ENCODE results near the gene DNLZ. TPM values are rescaled to one million over a fixed set of nuclear protein-coding genes. Genes with fewer than 3 reads are reported as not detected.

The DNLZ gene
- total RNA-seq, 4 donors from 2014 or later: 6.8 to 29.4 (median 27.3) TPM

- Histone ChIP-seq H3K4me1 (no peaks in the 10 kb centered on the region), H3K4me3 (no peak overlapping the region), H3K9me3 (no peaks in the 10 kb centered on the region), H3K27ac (no peak overlapping the region), H3K36me3 (no peaks in the 10 kb centered on the region), H3K27me3 (no peaks in the 10 kb centered on the region)
- TF ChIP-seq POLR2A (IDR thresholded peaks at IDR 0.05): no peak
- TF ChIP-seq CTCF (IDR thresholded peaks at IDR 0.05): no peak
- intact Hi-C loops (cut with DNase I; ENCODE audit: low total_unique reads): no loop called here
- no peak for DNase-seq
These were observed 44.7 kb downstream of the DNLZ start for GRCh38 chr9:136318776-136319241.

- intact Hi-C loops (cut with DNase I; ENCODE audit: low total_unique reads): no loop called here
- no peaks in the 10 kb centered on the region for H3K9me3 ChIP-seq
- H3K4me1 ChIP-seq: no peaks in the 10 kb centered on the region
- no peaks in the 10 kb centered on the region for H3K27me3 ChIP-seq
- TF ChIP-seq CTCF (IDR thresholded peaks at IDR 0.05) (no peak), POLR2A (IDR thresholded peaks at IDR 0.05) (no peak)
- H3K27ac ChIP-seq: no peak overlapping the region
- no peaks in the 10 kb centered on the region for H3K36me3 ChIP-seq
- no peak for DNase-seq
- H3K4me3 ChIP-seq: no peak overlapping the region
These were observed 45.3 kb downstream of the DNLZ start for GRCh38 chr9:136318111-136318775.

GRCh38 chr9:136317695-136318094, 45.8 kb downstream of the DNLZ start:
- no peaks in the 10 kb centered on the region for H3K27me3 ChIP-seq
- no peaks in the 10 kb centered on the region for H3K4me1 ChIP-seq
- no peaks in the 10 kb centered on the region for H3K9me3 ChIP-seq
- intact Hi-C loops (cut with DNase I; ENCODE audit: low total_unique reads): no loop called here
- DNase-seq: no peak
- H3K4me3 ChIP-seq: no peak overlapping the region
- TF ChIP-seq POLR2A (IDR thresholded peaks at IDR 0.05): no peak
- no peak for TF ChIP-seq CTCF (IDR thresholded peaks at IDR 0.05)
- no peaks in the 10 kb centered on the region for H3K36me3 ChIP-seq
- no peak overlapping the region for H3K27ac ChIP-seq

GRCh38 chr9:136316896-136317676, 46.5 kb downstream of the DNLZ start:
- no peak for DNase-seq
- intact Hi-C loops (cut with DNase I; ENCODE audit: low total_unique reads): no loop called here
- no peak overlapping the region for H3K27ac ChIP-seq
- no peaks in the 10 kb centered on the region for H3K36me3 ChIP-seq
- TF ChIP-seq CTCF (IDR thresholded peaks at IDR 0.05) (no peak), POLR2A (IDR thresholded peaks at IDR 0.05) (no peak)
- H3K4me1 ChIP-seq: no peaks in the 10 kb centered on the region
- no peaks in the 10 kb centered on the region for H3K27me3 ChIP-seq
- no peaks in the 10 kb centered on the region for H3K9me3 ChIP-seq
- H3K4me3 ChIP-seq: no peak overlapping the region

GRCh38 chr9:136316271-136316751, 47.2 kb downstream of the DNLZ start:
- DNase-seq: no peak
- H3K27me3 ChIP-seq: no peaks in the 10 kb centered on the region
- intact Hi-C loops (cut with DNase I; ENCODE audit: low total_unique reads): no loop called here
- H3K9me3 ChIP-seq: no peaks in the 10 kb centered on the region
- no peaks in the 10 kb centered on the region for H3K4me1 ChIP-seq
- TF ChIP-seq CTCF (IDR thresholded peaks at IDR 0.05) (no peak), POLR2A (IDR thresholded peaks at IDR 0.05) (no peak)
- no peaks in the 10 kb centered on the region for H3K36me3 ChIP-seq
- H3K27ac ChIP-seq: no peak overlapping the region
- H3K4me3 ChIP-seq: no peak overlapping the region
